Endothelial cell of umbilical vein (primary cell): ENCODE data around the gene SUPT4H1. TPM values are rescaled to one million over a fixed set of nuclear protein-coding genes. Genes with fewer than 3 reads are reported as not detected.

Experiments
- BruUV-seq: library from RNA; stranded (reverse); fragments of 400-500 nt; replicated peaks from 2 replicates; lab custom pipeline; 2021; lab: Mats Ljungman, UMichigan
- CTCF ChIA-PET: fragments of 300-600, 350-600 bp; sonication (Branson Sonifier 250); formaldehyde crosslinking; loops from one replicate; lab custom pipeline; 2021; ENCODE audit warnings: antibody characterized with exemption, inconsistent platforms; lab: Charles Lee
- POLR2A ChIA-PET: fragments of 300-600, 350-600 bp; sonication (Branson Sonifier 250); formaldehyde crosslinking; loops from one replicate; lab custom pipeline; 2021; ENCODE audit warnings: antibody characterized with exemption, inconsistent platforms; lab: Charles Lee
- DNase-seq: peaks from one replicate; pipeline ENCODE4 v3.0.0-alpha.2; 2011; ENCODE audit warnings: low read depth, low spot score
- FAIRE-seq: peaks from 2 replicates; lab custom pipeline; 2011; peaks lifted over from hg19 to GRCh38; lab: Jason Lieb, UNC
- H2AFZ ChIP-seq: 2 replicates; pipeline ENCODE4 v1.6.0; 2012; ENCODE audit warnings: low read depth, low read length, control low read depth, inconsistent platforms
- H3K27ac ChIP-seq: 2 replicates; pipeline ENCODE4 v1.5.1; 2011; ENCODE audit warnings: low read depth, mild to moderate bottlenecking, control low read depth, low read length, moderate library complexity; ENCODE audit not compliant: insufficient read depth
- H3K27me3 ChIP-seq, 2 experiments: 2 replicates each; pipeline versions ENCODE4 v1.6.0 to v1.6.1; 2011; ENCODE audit warnings: low read length in 2 of 2, mixed read lengths in 1 of 2; ENCODE audit not compliant: control insufficient read depth in 2 of 2, insufficient read depth in 2 of 2
- H3K36me3 ChIP-seq, 2 experiments: 2 replicates in 1 of 2; 3 replicates in 1 of 2; pipeline ENCODE4 v1.5.1; 2011; ENCODE audit warnings: low read length in 2 of 2, mild to moderate bottlenecking in 1 of 2, moderate library complexity in 1 of 2; ENCODE audit not compliant: control insufficient read depth in 2 of 2, insufficient read depth in 2 of 2; ENCODE audit errors: extremely low read depth in 1 of 2
- H3K4me1 ChIP-seq: 3 replicates; pipeline ENCODE4 v1.5.1; 2011; ENCODE audit warnings: mild to moderate bottlenecking, low read length; ENCODE audit not compliant: control insufficient read depth, insufficient read depth; ENCODE audit errors: extremely low read depth
- H3K4me2 ChIP-seq: 2 replicates; pipeline ENCODE4 v1.6.1; 2011; ENCODE audit warnings: low read length, control low read depth, mixed read lengths; ENCODE audit not compliant: insufficient read depth
- H3K4me3 ChIP-seq, 3 experiments: fragments of 200-600 bp in 1 of 3; sonication (generic), shearing (Covaris generic) in 1 of 3; replicated peaks in 1 of 3; 2 replicates each; pipeline ENCODE4 v1.5.1; 2011 to 2016; ENCODE audit warnings: control low read depth in 3 of 3, low read length in 3 of 3, mild to moderate bottlenecking in 2 of 3, inconsistent platforms in 1 of 3, low read depth in 1 of 3, moderate library complexity in 1 of 3; ENCODE audit not compliant: insufficient read depth in 1 of 3
- H3K79me2 ChIP-seq: 2 replicates; pipeline ENCODE4 v1.6.0; 2012; ENCODE audit warnings: low read length, inconsistent platforms; ENCODE audit not compliant: control insufficient read depth, insufficient read depth
- H3K9ac ChIP-seq: replicated peaks from 2 replicates; pipeline ENCODE3; 2011; ENCODE audit warnings: low read length, control low read depth; ENCODE audit not compliant: insufficient read depth; ENCODE audit errors: extremely low read depth
- H3K9me1 ChIP-seq: replicated peaks from 3 replicates; pipeline ENCODE4 v1.6.0; 2011; ENCODE audit warnings: mild to moderate bottlenecking, low read length; ENCODE audit not compliant: control insufficient read depth, insufficient read depth; ENCODE audit errors: extremely low read depth
- H3K9me3 ChIP-seq: replicated peaks from 2 replicates; pipeline ENCODE4 v1.5.1; 2012; ENCODE audit warnings: low read length, inconsistent platforms; ENCODE audit not compliant: control insufficient read depth, insufficient read depth
- H4K20me1 ChIP-seq: replicated peaks from 2 replicates; pipeline ENCODE3; 2011; ENCODE audit warnings: mild to moderate bottlenecking, low read length; ENCODE audit not compliant: control insufficient read depth, insufficient read depth; ENCODE audit errors: extremely low read depth
- CTCF ChIP-seq, 2 donors: IDR thresholded peaks; 1 replicate in 1 of 2; 2 replicates in 1 of 2; pipeline ENCODE4 v1.5.1; 2011; ENCODE audit warnings: low read length in 2 of 2, mild to moderate bottlenecking in 2 of 2, moderate library complexity in 2 of 2, control low read depth in 1 of 2, inconsistent platforms in 1 of 2, low read depth in 1 of 2; ENCODE audit not compliant: insufficient read depth in 1 of 2; ENCODE audit errors: extremely low read depth in 1 of 2
- EZH2 ChIP-seq: IDR thresholded peaks from 2 replicates; pipeline ENCODE4 v1.6.1; 2012; ENCODE audit warnings: borderline replicate concordance, low read depth, mild to moderate bottlenecking, moderate library complexity, low read length, inconsistent platforms; ENCODE audit not compliant: severe bottlenecking
- FOS ChIP-seq: IDR thresholded peaks from 2 replicates; pipeline ENCODE4 v1.6.1; 2011; ENCODE audit warnings: mild to moderate bottlenecking, low read length, moderate library complexity, borderline replicate concordance; ENCODE audit not compliant: insufficient read depth
- GATA2 ChIP-seq: IDR thresholded peaks from 2 replicates; pipeline ENCODE4 v1.7.0; 2011; ENCODE audit warnings: low read depth, mild to moderate bottlenecking, moderate library complexity, mixed read lengths, low read length; ENCODE audit not compliant: insufficient read length, insufficient read depth
- JUN ChIP-seq: IDR thresholded peaks from 2 replicates; pipeline ENCODE4 v1.6.1; 2011; ENCODE audit warnings: borderline replicate concordance, low read depth; ENCODE audit not compliant: insufficient read length, insufficient read depth
- MAX ChIP-seq: IDR thresholded peaks from 2 replicates; pipeline ENCODE4 v1.6.1; 2011; ENCODE audit not compliant: insufficient read depth, insufficient read length
- MYC ChIP-seq: IDR thresholded peaks from one replicate; pipeline ENCODE4 v1.6.1; 2011; ENCODE audit warnings: mild to moderate bottlenecking, low read depth, low read length
- POLR2A ChIP-seq: IDR thresholded peaks from 2 replicates; pipeline ENCODE4 v1.6.1; 2012; ENCODE audit warnings: low read depth, mild to moderate bottlenecking, control low read depth, low read length
- POLR2AphosphoS5 ChIP-seq: IDR thresholded peaks from 2 replicates; pipeline ENCODE4 v1.6.1; 2012; ENCODE audit warnings: low read depth, mild to moderate bottlenecking, control low read depth, low read length, moderate library complexity; ENCODE audit not compliant: insufficient read depth
- dilution Hi-C: fragments of 300-500 bp; cut with MboI; formaldehyde crosslinking; loops from one replicate; pipeline ENCODE4 v1.15.0; 2019; ENCODE audit warnings: low sequenced_read_pairs; ENCODE audit not compliant: extremely low pct_ligation_motif_present
- intact Hi-C: fragments of 100-400 bp; cut with micrococcal nuclease; formaldehyde crosslinking; loops from one replicate; pipeline ENCODE4 v1.10.0; 2022
- polyA plus RNA-seq, 4 experiments: library from polyadenylated mRNA; depleted of rRNA in 3 of 4; stranded (reverse) in 3 of 4; unstranded in 1 of 4; fragments of >200 nt; gene quantifications; 2 replicates each; pipeline versions ENCODE4 v1.2.1 to v1.2.3, GENCODE V29; 2011 to 2012; ENCODE audit warnings: missing spikeins in 1 of 4
- total RNA-seq: library from RNA; stranded (reverse); gene quantifications from 2 replicates; pipeline ENCODE4 v1.2.3, GENCODE V29; 2021

SUPT4H1 gene
- total and polyA plus RNA-seq, 2 donors (not counting 3 experiments of a cell fraction or from before 2014, with no cell fraction given), result 77.5 to 154 TPM

- no peak overlapping the region for H3K4me3 ChIP-seq
- no peak for TF ChIP-seq EZH2
- no peak for TF ChIP-seq JUN
- TF ChIP-seq FOS, result no peak
- no peak for TF ChIP-seq POLR2A
- TF ChIP-seq CTCF (IDR thresholded peaks at IDR 0.05; ENCODE audit: extremely low read depth in 1 of 2, insufficient read depth in 1 of 2, low read depth in 1 of 2, low read length in 2 of 2), result no peak
- TF ChIP-seq POLR2AphosphoS5, result no peak
- TF ChIP-seq GATA2, result no peak
- TF ChIP-seq MYC, result no peak
- no peak for TF ChIP-seq MAX
- H3K9me1 ChIP-seq, result no peaks in the 10 kb centered on the region
- no peaks in the 10 kb centered on the region for H4K20me1 ChIP-seq
- H3K27ac ChIP-seq, result no peak overlapping the region
- no peaks in the 10 kb centered on the region for H3K79me2 ChIP-seq
- POLR2A ChIA-PET, result interaction anchor here (3.2 kb wide), 1 partner anchor 13 kb away, joined by 12 read pairs; the partner anchor contains the start of gene SUPT4H1
- CTCF ChIA-PET, result interaction anchor here (0.7 kb wide), 1 partner anchor 22 kb away, joined by 4 read pairs; no protein-coding TSS in a partner anchor
- H3K4me1 ChIP-seq, result peaks cover 4% of the 10 kb centered on the region
- H3K36me3 ChIP-seq, result no peaks in the 10 kb centered on the region
- H3K4me2 ChIP-seq, result no peak overlapping the region
- H3K27me3 ChIP-seq, result no peaks in the 10 kb centered on the region
- H3K9me3 ChIP-seq, result no peaks in the 10 kb centered on the region
- dilution Hi-C loops, result no loop called here
- no peak for FAIRE-seq
- H2AFZ ChIP-seq, result peak overlapping the region; percentile 75
- H3K9ac ChIP-seq, result no peak overlapping the region
- no peak for DNase-seq
- intact Hi-C loops, result no loop called here
- no TSS peak for BruUV-seq
These were observed 12.9 kb downstream of the SUPT4H1 start for GRCh38 chr17:58338841-58339754.
